Hematopoietic multipotent progenitor cell treated with erythropoietin and hydrocortisone succinate and interleukin-3 and kit ligand, for 4 days (in vitro differentiated cells): ENCODE measurements around the gene SFXN3.
A peak's percentile ranks its signal among the peaks of the same experiment; 100 is the strongest.

Experiments
- DNase-seq: peaks from one replicate; pipeline ENCODE4 v3.0.0-alpha.2; 2015

The SFXN3 gene

DNA sequence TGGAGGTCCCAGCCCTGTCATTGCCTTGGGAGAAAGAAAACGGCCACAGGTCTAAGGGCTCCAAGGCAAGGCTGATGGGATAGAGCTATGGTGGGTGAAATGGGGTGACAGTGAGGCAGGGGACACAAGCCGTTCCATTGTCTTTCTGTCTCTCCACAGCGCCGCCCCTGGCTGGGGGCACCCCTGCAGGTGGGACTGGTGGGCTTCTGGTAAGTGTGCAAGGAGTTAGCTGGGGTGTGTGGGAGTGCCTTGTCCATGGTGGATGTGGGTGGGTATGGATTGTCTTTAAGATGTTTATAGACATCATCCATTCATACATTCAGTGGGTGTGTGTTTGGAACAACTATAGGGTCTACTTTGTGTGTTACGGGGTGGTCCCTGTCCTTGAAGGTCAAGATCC lies 7.5 kb downstream of the SFXN3 start:
- no peak for DNase-seq

DNA sequence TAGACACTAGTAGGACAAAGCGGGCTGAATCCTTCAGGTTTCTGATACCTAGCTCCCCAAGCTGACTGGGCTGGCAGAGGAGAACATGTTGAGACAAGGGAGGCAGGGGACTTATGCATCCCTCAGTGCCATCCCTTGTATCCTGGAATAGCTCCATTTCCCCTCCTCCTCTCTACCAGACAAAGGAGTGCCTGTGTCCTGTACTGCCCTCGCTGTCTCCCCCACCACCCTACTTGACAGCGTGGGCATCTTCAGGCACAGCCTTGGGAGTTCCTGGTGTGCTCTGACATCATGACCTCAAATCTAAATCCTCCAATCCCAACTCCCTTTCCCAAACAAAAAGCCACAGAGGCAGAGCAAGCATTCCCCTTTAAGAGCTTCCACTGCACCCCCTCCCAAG lies 9.0 kb downstream of the SFXN3 start:
- DNase-seq = no peak

DNA sequence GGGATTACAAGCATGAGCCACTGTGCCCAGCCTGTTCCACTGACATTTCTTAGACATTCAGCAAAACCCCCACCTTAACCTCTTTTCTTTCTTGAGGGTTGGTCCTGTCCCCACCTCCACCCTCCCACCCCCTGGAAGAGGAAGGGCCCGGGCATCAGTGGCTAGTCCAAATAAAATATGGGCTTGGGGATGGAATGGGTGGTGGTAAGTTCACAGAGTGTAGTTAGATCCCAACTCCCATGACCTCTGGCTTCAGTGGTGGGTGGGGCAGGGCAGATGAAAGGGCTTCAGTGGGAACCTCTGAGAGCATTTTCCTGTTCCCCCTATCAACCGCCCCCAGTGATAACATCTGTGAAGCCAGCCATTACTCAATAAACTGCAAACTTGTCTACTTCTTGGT lies 9.8 kb downstream of the SFXN3 start:
- no peak for DNase-seq

DNA sequence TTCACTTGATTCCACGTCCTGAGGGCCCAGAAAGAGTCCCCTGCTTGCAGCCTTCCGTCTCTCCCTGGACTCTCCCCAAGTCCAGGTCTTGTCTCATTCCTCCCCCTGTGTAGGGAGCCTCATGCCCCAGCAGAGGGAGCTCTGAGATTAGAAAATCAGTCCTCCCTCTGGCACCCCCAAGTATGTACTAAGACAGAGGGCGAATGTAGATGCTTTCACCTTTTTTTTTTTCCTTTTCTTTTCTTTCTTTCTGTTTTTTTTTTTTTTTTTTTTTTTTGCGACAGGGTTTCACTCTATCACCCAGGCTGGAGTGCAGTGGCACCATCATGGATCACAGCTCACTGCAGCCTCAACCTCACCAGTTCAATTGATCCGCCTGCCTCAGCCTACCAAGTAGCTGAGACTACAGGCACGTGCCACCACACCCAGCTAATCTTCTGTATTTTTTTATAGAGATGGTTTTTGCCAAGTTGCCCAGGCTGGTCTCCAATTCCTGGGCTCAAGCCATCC lies 10.3 kb downstream of the SFXN3 start:
- DNase-seq = peak; percentile 94

DNA sequence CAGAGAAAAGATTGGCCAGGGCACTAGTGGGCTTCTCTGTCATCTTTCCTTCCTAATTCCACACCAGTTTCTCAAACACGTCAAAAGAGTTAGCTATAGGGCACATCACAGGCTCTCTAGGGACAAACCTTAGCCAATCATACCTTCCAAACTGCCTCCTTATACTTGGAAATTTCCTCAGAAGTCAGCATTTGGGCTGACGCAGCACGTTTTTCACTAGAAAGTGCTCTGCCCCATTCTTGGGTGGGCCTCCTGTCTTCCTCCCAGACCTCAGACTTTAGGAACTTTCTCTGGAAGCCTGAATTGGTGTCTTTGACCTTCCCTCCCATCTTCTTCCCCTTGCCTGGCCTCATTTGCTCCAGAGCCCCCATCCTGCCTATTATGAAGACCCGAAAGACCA lies 11.1 kb downstream of the SFXN3 start:
- no peak for DNase-seq

DNA sequence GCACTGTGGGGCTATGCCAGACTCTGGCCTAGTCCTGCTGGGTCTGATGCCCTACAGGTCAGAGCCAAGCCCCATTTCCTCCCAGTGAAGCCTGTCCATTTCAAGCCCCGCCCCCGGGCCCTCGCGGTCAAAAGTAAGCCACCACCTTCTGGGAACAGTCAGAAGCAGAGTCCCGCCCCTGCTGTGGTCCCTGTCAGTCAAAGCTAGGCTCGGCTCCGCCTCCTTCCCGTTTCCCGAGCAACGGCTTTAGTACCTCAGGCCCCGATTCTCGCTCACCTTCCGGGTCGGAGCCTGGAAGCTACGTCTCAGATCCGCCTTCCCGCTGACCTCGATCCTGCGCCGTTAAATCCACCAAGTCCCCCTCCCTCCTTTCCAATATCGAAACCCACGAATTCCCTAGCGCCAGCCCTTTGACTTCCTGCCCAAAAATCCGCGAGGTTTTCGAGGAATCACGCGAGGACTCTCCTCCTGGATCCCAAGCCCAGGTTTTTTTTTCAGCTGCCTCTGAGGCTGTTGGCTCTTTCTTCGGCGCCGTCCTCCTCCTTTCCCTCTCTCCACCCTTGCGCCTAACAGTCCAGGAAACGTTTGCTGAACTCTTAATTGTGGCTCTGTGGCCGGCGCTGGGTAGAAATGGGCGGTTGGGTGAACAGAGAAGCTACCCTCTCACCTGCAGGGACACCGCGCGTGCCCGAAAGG lies 11.8 kb downstream of the SFXN3 start:
- peak; percentile 97 for DNase-seq

DNA sequence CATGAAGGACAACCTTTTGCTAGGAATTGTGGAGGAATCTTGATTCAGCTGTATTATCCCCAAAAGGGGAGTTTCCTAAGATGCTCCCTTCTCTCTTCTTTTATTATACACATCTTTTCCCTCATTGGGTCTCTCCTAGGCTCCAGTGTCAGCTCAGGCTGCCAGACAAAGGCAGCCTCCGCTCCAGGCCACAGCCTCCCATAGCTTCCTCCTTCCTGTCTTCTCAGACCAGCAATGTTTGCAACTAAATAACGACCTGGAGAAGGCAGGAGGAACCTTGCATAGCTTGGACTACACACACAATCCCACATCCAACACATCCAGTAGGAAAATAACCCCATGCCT lies 12.3 kb downstream of the SFXN3 start:
- no peak for DNase-seq

DNA sequence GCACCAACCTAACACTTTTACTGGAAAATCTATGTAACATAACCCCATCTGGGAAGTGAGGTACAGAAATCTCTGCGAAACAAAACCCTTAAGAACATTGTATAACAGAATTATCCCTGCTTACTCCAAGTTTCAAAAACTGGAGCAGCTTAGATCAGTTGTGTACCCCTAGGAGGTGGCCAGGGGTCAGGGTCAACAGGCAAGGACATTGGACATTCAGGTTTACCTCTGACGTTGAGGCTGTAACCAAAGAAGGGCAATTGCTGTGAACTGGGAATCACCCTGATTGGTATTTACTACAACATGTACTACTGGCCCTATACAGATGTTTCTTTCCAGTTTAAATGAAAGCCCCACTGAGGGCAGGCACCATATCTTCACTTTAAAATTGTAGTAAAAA lies 13.1 kb downstream of the SFXN3 start:
- no peak for DNase-seq

DNA sequence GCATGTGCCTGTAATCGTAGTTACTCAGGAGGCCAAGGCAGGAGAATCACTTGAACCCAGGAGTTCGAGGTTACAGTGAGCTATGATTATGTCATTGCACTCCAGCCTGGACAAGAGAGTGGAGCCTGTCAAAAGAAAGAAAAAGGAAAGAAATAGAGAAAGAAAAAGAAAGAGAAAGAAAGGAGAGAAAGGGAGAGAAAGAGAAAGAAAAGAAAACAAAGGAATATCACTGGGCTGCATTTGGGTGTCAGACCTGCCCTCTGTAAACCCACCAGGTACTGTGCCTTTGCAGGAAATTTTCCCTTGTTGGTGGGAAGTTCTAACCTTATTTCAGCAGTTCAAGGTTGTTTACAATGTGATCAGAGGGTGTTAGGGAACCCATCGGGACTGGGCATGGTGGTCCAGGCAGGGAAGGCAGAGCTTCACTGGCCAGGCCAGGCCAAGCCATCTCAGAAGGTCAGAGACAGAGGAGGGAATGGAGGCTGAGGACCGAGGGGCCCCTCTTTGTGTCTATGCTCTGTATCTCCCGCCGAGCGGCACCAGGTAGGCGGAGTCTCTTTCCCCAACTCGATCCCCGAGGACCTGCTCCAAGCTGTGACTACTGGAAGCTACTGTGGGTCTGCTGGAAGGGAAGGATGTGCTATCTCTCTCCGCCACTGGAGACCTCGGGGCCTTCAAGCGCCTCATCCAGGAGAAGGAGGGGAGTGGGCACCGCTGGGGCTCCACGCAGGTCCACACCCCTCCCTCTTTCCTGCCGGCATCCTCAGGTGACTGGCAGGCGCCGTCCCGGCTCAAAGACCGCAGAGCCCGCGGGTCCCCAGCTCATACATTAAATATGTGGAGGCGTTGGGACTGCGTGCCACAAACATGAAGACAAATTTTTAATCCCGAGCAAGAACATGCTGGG lies 15.6 kb downstream of the SFXN3 start:
- DNase-seq = no peak

DNA sequence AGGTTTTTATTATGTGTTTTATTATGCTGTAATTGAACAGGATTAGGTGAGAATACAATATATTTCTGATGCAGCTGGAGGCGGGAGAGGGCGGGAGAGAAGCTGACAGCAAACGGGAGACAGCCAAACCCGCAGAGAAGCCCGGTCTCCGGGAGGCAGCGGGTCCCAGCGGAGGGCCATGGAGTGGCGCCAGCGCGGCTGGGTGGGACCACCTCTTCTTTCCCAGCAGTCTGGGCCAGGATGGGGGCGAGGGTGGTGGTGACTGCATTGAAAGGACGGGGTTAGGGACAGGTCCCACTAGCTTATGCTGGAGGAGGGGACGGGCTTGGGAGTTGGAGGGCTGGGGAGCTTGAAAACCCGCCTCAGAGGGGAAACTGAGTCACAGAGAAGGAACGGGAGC lies 16.2 kb downstream of the SFXN3 start:
- no peak for DNase-seq

DNA sequence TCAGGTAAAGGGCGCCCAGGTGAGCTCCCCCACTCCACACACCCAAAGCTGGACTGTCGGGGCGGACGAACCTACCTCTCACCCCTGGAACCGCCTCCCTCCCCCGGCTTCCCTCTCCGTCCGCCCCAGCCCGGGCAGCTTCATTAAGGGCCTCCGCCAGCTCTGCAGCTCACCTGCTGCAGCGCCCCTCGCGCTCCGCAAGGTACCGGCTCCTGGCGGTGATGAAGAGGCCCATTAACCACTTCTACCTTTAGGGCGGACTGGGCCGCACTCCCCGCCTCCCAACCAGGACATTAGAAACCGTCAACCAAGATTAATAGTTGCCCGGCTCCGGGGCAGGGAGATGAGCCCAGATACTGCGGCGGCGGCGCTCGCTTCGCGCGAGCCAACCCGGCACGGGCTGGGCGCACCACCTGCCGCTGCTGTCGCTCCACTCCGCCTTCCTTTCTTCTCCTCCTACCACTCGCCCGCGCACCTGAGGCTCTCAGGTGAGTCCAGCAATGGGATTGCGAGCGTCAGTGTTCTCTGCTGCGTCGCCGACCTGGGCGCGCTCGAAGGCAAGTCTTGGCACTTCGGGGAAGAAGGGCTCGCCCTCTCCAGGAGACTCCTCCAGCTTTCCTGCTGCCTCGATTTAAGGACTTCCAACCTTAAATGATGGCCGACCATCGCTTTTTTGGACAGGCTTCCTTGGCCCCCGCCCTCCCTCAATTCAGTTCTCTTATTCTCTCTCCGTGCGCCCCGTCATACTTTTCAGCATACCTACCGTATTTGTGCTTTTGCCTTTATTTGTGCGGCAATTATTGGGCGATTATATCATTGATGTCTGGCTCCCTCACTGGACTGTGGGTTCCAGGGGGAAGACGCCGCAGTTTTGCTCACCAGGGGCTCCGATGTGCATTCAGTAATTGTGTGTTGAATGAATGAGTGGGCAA lies 17.2 kb downstream of the SFXN3 start:
- DNase-seq = no peak

DNA sequence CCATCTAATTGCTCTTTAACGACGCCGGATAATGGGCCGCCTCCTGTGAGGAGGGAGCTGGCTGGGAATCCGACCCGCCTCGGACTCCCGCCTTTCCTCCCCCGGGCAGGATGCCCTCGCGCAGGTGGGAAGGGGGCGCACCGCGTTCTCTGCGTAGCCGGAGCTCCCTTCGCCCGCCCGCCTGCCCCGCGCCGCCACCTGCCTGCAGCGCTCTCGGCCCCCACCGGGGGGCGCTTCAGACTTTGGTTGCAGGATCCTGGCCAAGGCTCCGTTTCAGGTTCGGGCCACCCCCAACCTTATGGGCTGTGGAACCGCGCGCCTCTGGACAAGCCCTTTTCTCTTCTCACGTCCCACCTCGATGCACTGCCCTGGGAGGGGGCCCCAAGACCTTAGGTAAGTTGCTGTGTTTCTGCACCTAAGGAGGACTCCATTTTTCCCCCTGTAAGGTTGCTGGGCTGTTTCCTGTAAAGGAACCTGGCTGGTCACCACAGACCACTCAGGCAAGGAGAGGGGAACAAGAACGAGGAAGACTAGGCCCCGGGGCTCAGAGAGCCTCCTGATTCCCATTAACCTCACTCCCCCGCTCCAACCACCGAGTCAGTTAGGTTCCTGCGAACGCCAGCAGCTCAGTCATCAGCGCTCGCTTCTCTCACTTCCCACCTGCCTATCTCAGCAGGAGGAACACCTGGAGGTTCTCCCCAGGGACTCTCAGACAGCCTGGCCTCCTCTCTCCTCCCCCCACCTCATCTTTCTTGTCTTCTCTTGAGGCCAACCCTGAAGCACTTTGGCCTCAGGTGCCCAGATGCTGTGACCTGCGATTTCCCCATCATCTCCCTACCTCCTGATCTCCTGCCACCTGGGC lies 19.4 kb downstream of the SFXN3 start:
- peak; percentile 76 for DNase-seq

DNA sequence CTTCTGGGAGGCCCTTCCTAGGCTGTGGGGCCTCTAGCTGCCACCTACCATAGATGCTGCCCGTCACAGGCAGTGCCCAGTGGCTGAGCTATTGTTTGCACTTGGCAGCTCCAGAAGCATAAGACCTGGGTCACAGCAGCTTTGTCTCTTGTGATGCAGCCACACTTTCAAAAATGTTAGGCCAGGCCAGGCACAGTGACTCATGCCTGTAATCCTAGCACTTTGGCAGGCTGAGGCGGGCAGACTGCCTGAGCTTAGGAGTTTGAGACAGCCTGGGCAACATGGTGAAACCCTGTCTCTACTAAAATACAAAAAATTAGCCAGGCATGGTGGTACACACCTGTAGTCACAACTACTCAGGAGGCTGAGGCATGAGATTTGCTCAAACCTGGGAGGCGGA lies 21.3 kb downstream of the SFXN3 start:
- DNase-seq = no peak

DNA sequence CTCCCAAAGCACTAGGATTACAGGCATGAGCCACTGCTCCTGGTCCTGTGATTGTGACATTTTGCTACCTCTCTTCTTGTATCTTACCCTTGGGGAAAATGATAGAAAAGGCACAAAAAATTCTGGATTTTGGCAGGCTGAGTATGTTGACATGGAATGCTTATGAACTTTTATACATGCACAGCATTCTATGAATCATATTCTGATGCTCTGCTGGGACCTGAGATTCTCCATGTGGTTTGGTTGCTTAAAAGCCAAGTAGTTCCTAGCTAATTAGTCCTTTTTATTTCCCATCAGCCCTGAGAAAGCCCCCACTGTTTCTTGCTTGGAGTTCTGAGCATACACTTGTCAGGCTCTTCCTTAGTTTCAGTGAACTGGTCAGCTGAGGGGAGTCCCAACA lies 22.5 kb downstream of the SFXN3 start:
- no peak for DNase-seq

DNA sequence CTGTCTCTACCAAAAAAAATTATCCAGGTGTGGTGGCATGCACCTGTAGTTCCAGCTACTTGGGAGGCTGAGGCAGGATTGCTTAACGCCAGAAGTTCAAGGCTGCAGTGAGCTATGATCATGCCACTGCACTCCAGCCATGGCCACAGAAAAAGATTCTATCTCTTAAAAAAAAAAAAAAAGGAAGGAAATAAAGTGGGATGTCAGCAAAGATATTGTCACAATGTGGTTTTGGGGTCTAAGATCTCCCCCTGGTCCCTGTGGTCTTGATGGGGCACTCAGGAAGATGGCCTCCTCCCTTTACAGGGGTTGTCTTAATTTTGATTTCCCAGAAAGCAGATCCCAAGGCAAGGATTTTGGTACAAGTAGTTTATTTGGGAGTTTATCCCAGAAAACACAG lies 23.3 kb downstream of the SFXN3 start:
- DNase-seq = peak; percentile 81

DNA sequence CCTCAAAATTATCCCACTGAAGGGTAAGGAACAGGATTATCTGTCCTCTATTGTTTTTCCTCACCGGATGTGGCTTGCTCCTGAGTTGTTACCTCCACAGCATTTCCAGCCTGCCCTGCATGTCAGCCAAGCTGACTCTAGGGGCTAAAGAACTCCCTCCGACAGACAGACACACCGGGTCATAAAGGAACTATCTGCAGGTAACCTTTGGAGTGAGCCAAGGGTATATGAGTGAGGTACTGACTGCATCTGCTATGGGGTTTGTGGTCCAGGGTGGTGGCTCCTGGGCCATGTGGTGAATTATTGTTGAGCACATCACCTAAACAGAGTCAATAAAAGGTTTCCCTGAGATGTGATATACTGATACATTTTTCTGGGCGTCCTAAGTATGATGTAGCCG lies 23.8 kb downstream of the SFXN3 start:
- no peak for DNase-seq

DNA sequence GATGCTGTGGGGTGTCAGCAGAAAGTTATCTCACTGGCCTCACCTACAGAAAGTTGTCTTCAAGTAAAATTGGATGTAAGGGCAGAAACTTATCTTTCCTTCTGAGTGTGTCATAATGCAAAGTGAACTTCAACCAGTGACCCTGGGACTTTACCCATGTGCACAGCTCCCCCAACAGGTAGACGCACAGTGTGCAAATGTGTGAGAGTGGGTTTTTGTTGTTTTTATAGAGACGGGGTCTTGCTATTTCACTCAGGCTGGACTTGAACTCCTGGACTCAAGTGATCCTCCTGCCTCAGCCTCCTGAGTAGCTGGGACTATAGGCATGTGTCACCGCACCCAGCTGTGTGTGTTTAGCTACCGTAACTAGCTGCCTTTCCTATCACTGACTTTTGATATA lies 24.4 kb downstream of the SFXN3 start:
- DNase-seq = no peak

DNA sequence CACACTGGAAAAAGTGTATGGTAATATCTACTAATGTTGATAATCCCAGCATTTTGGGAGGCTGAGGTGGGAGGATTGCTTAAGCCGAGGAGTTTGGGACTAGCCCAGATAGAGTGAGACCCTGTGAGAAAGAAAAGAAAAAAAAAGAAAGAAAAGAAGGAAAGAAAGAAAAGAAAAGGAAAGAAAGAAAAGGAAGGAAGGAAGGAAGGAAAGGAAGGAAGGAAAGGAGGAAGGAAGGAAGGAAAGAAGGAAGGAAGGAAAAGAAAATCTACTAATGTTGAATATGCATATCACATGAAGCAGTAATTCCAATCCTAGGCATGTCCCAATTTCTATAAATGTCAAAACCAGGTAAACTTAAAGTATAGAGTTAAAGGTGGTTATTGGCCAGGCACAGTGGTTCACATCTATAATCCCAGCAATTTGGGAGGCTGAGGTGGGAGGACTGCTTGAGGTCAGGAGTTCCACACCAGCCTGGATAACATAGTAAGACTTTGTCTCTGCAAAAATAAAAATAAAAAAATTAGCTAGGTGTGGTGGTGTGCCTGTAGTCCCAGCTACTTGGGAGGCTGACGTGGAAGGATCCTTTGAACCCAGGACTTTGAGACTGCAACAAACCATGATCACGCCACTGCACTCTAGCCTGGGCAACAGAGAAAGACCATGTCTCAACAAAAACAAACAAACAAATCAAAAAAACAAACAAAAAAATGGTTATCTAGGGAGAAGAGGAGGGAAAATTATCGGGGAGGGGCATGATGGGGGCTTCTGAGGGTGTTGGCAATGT lies 25.5 kb downstream of the SFXN3 start:
- no peak for DNase-seq

DNA sequence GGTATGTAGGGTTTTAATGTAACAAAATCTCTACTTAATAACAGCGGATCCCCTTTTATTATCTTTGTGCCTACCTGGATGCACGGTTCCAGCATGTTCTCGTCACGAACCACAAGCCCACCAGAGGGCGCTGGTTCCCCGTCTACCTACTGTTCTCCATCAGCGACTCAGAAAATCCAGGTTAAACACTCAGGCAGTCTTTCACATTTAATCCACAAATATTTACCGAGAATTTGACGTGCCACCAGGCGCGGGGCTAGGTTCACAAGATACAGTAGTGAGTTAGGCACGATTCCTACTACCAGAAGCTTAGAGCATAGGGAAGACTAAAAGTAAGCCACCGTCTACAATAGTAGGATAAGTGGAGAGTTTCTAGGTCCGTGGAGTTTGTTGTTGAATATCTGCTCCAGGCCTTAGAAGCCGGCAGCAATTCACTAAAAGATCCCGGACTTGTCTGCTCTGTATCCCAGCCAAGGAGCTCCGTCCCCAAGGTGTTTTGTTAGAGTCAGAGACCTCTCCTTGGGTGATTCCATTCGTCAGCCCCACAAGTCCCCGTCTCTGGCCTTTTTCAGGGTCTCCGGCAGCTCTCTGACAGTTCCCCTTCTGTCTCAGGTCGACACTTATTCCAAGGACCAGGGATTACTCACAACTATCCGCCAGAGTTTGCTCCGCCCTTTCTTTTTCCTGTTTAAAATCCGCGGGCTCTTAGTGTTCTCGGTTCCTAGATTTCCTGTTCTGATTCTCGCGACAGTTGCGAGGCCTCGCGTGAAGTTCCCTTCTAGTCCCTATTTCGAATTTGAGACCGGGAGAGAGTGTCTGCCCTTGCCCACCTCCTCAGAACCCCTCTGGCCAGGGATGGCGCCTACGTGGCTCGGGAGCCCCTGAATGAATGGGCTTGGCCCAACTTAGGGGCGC lies 29.3 kb downstream of the SFXN3 start:
- DNase-seq = peak; percentile 97

DNA sequence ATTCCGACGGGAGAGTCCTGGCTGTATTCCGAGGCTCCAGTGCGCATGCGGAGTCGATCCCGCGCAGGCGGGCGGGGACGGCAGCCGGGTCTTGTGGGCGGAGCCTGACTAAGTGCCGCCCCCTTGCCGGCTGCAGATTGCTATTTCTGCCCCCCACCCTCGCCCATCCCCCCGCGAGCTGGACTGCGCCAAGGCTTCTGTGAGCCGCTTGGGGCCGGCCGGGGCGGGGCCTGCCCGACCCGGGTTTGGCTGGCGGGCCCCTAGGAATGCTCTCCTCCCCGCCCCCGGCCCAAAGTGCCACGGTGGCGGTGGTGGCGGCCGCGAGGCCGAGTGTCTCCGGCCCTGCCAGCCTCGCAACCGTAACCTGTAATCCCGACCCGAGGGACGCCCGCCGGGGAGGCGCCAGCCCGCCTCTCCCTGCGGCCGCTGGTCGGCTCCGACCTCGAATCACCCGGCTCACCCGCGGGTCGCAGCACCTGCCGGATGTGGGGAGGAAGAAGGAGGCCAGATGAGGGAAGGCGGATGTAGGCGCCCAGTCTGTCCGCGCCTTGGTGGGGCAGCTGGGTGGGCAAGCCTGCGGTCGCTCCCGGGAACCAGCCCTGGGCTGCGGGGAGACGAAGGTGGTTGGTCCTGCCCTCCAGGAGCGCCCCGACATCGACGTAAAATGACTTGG lies 30.1 kb downstream of the SFXN3 start:
- DNase-seq = peak; percentile 97
